Neural cell (in vitro differentiated cells): Measurements from ENCODE around the gene HERC2.

Experiments
- EP300 ChIP-seq: fragments of 450-650 bp; conservative IDR thresholded peaks from 2 replicates; pipeline ENCODE4 v1.6.1; 2014; ENCODE audit warnings: antibody characterized with exemption, mild to moderate bottlenecking, moderate library complexity; ENCODE audit not compliant: poor library complexity, severe bottlenecking
- EZH2 ChIP-seq: fragments of 200-600, 300-800 bp; shearing (Covaris generic), sonication (generic); IDR thresholded peaks from 2 replicates; pipeline ENCODE4 v1.6.1; 2014; ENCODE audit warnings: antibody characterized with exemption, low read length, borderline replicate concordance, mild to moderate bottlenecking; ENCODE audit not compliant: insufficient read depth, poor library complexity, severe bottlenecking
- MXI1 ChIP-seq: fragments of 450-650 bp; conservative IDR thresholded peaks from 2 replicates; pipeline ENCODE4 v1.6.1; 2014; ENCODE audit warnings: antibody characterized with exemption, mild to moderate bottlenecking; ENCODE audit not compliant: poor library complexity, severe bottlenecking
- POLR2AphosphoS5 ChIP-seq: IDR thresholded peaks from 2 replicates; pipeline ENCODE4 v1.6.1; 2012
- TAF1 ChIP-seq: IDR thresholded peaks from 2 replicates; pipeline ENCODE4 v1.6.1; 2012; ENCODE audit warnings: low read depth
- TF ChIP-seq, protein P1 (sequence below): fragments of 450-650 bp; IDR thresholded peaks from 2 replicates; pipeline ENCODE4 v1.5.1; 2014; ENCODE audit warnings: antibody characterized with exemption, mild to moderate bottlenecking, moderate library complexity; ENCODE audit not compliant: poor library complexity, severe bottlenecking

DNA sequence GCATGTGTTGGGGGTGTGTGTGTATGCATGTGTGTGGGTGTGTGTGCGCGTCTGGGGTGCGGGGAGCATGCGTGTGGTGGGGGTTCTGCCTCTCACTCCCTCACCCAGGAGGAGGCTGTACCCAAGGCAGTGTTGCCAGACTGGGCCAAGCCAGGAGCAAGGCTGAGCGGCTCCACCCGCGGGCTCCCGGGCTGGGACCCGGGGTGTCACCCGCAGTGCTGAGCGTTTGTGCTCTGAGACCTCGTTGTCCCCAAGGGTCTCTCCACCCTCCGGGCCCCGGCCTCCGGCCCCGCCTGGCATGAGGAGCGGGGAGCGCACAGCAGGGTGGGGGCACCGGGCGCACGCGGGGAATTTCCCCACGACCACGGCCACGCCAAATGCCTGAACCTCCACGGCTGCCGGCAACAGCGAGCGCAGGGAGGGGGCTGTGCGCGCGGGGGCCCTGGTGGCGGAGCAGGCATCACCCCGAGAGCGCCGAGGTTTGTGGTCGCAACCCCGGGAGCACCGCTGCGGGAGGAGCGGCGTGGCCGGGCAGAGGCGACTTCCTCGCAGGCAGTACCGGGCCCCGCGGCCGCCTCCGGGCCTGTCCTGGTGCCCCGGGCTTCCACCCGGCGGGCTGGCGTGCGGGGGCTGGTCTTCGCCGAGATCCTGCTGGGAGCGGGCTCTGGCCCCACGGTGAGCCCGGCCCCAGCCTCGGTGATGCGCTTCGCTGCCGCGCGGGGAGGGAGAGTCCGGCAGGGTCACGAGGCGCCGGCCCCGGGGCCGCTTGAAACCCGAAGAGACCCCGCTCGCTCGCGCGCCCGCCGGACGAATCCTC is 215.5 kb downstream of the HERC2 start:
- TF ChIP-seq, protein P1, sequence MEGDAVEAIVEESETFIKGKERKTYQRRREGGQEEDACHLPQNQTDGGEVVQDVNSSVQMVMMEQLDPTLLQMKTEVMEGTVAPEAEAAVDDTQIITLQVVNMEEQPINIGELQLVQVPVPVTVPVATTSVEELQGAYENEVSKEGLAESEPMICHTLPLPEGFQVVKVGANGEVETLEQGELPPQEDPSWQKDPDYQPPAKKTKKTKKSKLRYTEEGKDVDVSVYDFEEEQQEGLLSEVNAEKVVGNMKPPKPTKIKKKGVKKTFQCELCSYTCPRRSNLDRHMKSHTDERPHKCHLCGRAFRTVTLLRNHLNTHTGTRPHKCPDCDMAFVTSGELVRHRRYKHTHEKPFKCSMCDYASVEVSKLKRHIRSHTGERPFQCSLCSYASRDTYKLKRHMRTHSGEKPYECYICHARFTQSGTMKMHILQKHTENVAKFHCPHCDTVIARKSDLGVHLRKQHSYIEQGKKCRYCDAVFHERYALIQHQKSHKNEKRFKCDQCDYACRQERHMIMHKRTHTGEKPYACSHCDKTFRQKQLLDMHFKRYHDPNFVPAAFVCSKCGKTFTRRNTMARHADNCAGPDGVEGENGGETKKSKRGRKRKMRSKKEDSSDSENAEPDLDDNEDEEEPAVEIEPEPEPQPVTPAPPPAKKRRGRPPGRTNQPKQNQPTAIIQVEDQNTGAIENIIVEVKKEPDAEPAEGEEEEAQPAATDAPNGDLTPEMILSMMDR, result no peak
- TF ChIP-seq POLR2AphosphoS5 (no peak), MXI1 (no peak), EZH2 (no peak), EP300 (no peak), TAF1 (no peak)
